ENCODE data around the gene SH3PXD2A. TPM values are rescaled to one million over a fixed set of nuclear protein-coding genes. Genes with fewer than 3 reads are reported as not detected.

The SH3PXD2A gene
- total RNA-seq, 2 experiments from 2014 or later = 14.8 to 16.0 TPM

- peak; percentile 8 for ATAC-seq (ENCODE audit: low read depth)
Observed at GRCh38 chr10:103660364-103661197, 194.8 kb downstream of the SH3PXD2A start.

DNA sequence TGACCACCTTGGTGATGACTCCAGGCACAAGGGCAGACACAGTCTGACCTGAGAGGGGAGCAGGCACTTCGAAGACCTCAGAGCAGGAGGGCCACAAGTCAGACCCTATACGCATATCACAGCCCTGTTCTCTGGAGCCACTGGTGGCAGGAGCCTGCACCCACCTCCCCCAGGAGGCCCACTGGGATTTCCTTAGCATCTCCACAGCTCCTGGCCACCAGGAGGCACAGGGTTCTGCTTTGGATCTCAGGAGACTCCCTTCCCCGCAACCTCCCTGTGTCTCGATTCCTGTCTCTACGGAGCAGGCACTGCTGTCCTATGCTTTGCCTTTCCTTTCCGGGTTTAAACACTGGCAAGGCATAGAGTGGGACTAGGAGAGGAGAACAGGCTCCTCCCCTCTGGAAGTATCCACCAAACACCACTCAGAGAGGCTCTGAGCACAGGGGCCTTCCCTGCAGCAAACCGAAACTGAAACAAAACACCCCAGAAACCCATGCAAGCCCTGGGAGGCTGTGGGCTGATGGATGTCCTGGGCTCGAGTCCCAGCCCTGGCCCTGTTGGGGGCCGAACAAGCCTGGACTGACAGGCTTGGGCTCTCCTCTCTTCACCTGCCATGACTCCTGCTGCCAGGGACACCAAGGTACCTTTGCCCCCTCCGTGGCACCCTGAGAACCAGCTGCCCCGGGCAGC lies 195.6 kb downstream of the SH3PXD2A start:
- H3K27ac Mint-ChIP-seq = peak overlapping the region; percentile 93
- peak overlapping the region; percentile 91 for H3K4me3 Mint-ChIP-seq
- peaks cover 2% of the 10 kb centered on the region for H3K9me3 Mint-ChIP-seq
- no peaks in the 10 kb centered on the region for H3K27me3 Mint-ChIP-seq
- peaks cover 24% of the 10 kb centered on the region for H3K36me3 Mint-ChIP-seq
- peaks cover 10% of the 10 kb centered on the region for H3K4me1 Mint-ChIP-seq
- DNase-seq = peak; percentile 64
- peak; percentile 88 for ATAC-seq (ENCODE audit: low read depth)
- POLR2A ChIA-PET = interaction anchor here (2.0 to 2.1 kb wide), 2 partner anchors 19 to 76 kb away, joined by 7 to 13 read pairs; no protein-coding TSS in a partner anchor

More at GRCh38 chr10:103660364-103661197, 194.8 kb downstream of the SH3PXD2A start:
- peak; percentile 52 for DNase-seq
- H3K4me1 Mint-ChIP-seq = peaks cover 12% of the 10 kb centered on the region
- H3K9me3 Mint-ChIP-seq = peaks cover 2% of the 10 kb centered on the region
- H3K4me3 Mint-ChIP-seq = peak overlapping the region; percentile 91
- peak overlapping the region; percentile 93 for H3K27ac Mint-ChIP-seq
- POLR2A ChIA-PET = interaction anchor here (0.7 to 2.1 kb wide), 8 partner anchors 8 to 261 kb away, joined by 3 to 13 read pairs (median 4); no protein-coding TSS in a partner anchor
- no peaks in the 10 kb centered on the region for H3K27me3 Mint-ChIP-seq
- H3K36me3 Mint-ChIP-seq = peaks cover 26% of the 10 kb centered on the region

DNA sequence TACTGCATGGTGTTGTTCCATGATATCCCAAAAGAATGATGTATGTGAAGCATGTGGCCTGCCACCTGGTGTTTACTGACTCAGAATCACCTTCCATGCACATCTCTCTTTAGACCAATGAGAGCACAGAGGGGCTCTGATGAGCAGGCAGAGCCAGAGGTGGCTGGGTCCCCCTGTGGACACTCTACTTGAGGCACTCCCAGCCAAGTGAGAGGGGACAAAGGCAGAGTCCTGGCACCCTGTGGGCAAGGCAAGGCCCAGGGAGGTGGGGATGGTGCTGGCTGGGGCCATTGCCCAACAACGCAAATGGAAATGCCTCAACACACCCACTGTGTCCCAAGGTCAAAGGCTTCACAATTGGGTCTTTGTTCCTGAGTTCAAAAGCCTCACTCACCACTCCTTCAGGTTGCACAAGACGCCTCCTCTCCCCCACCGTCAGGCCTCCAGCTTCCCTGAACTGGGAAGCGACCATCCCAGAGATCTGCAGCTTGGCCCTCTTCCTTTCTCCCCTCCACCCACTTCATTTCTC lies 197.3 kb downstream of the SH3PXD2A start:
- Mint-ChIP-seq H3K4me1 (peaks cover 9% of the 10 kb centered on the region), H3K27me3 (no peaks in the 10 kb centered on the region), H3K27ac (peak overlapping the region; percentile 20), H3K4me3 (no peak overlapping the region), H3K9me3 (peaks cover 2% of the 10 kb centered on the region), H3K36me3 (peaks cover 23% of the 10 kb centered on the region)
- DNase-seq (no peak), ATAC-seq (ENCODE audit: low read depth) (no peak)
- POLR2A ChIA-PET = no interaction called here

GRCh38 chr10:103657061-103657591 lies 198.2 kb downstream of the SH3PXD2A start:
- H3K9me3 Mint-ChIP-seq = peaks cover 2% of the 10 kb centered on the region
- no peak overlapping the region for H3K27ac Mint-ChIP-seq
- peaks cover 13% of the 10 kb centered on the region for H3K4me1 Mint-ChIP-seq
- no peak for ATAC-seq (ENCODE audit: low read depth)
- H3K36me3 Mint-ChIP-seq = peaks cover 23% of the 10 kb centered on the region
- no peaks in the 10 kb centered on the region for H3K27me3 Mint-ChIP-seq
- DNase-seq = no peak
- POLR2A ChIA-PET = no interaction called here
- H3K4me3 Mint-ChIP-seq = no peak overlapping the region

GRCh38 chr10:103654925-103655324 lies 200.5 kb downstream of the SH3PXD2A start:
- H3K9me3 Mint-ChIP-seq = peaks cover 2% of the 10 kb centered on the region
- H3K27me3 Mint-ChIP-seq = no peaks in the 10 kb centered on the region
- no peak overlapping the region for H3K27ac Mint-ChIP-seq

DNA sequence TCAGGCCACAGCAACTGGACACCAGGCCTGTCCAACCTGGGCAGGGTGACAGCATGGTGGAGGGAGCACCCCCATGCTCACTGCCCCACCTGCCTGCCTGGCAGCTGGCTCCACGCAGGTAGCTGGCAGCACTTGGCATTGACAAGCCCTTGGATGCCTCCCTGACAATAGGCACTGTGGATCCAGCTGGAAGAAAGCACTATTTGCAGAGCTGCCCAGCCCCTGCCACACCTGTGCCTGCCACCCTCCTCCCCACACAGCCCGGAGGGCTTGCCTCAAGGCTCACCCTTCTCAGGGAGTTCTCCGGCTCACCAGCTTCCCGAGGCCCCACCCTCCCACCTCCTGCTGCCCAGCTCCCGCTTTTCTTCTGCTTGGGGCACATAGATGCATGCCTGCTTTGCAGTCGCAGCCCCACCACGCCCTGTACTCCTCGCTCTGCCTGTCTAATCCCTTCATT lies 201.8 kb downstream of the SH3PXD2A start:
- no peak for ATAC-seq (ENCODE audit: low read depth)
- peaks cover 2% of the 10 kb centered on the region for H3K9me3 Mint-ChIP-seq

More at GRCh38 chr10:103654925-103655324, 200.5 kb downstream of the SH3PXD2A start:
- H3K4me3 Mint-ChIP-seq = no peak overlapping the region
- H3K36me3 Mint-ChIP-seq = peaks cover 23% of the 10 kb centered on the region
- ATAC-seq (ENCODE audit: low read depth) (no peak), DNase-seq (no peak)
- H3K4me1 Mint-ChIP-seq = peaks cover 15% of the 10 kb centered on the region
- POLR2A ChIA-PET = no interaction called here

DNA sequence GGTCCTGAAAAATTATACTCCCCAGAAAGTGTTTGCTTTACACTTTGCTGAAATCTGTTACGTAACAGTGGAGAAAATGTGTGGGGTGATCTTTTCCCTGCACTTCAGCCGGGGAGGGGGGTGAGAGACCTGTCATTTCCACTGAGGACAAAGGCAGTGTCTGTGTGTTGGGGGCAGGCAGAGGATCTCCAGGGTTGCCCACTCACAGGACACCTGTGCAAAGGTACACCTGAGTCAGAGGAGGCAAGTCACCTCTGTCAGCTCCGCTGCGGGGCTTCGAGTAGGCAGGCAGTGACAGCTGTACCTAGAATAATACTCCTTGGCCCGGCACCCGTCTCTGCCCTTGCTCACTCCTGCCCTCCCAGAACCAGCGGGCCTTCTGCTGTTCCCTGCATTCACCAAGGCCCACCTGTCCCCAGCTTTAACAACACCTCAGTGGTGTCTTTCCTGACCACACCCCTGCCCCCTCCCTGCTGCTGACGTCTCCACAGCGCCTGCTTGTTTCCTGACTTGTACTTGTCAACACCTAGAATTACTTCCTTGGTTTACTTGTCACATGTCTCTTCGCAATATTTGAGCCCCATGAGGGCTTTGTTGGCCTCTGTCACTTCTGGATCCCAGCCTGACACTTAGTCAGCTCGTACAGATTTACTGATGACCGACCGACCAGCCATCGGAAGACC lies 202.6 kb downstream of the SH3PXD2A start:
- DNase-seq = no peak
- Mint-ChIP-seq H3K27ac (no peak overlapping the region), H3K27me3 (no peaks in the 10 kb centered on the region), H3K4me1 (peaks cover 6% of the 10 kb centered on the region), H3K4me3 (no peak overlapping the region), H3K36me3 (peaks cover 13% of the 10 kb centered on the region), H3K9me3 (no peaks in the 10 kb centered on the region)
- POLR2A ChIA-PET = interaction anchor here (1.0 kb wide), 1 partner anchor 8 kb away, joined by 3 read pairs; no protein-coding TSS in a partner anchor
- no peak for ATAC-seq (ENCODE audit: low read depth)

More for the DNA sequence above, 201.8 kb downstream of the SH3PXD2A start:
- Mint-ChIP-seq H3K27me3 (no peaks in the 10 kb centered on the region), H3K27ac (no peak overlapping the region), H3K4me3 (no peak overlapping the region), H3K36me3 (peaks cover 21% of the 10 kb centered on the region), H3K4me1 (peaks cover 6% of the 10 kb centered on the region)
- no peak for DNase-seq
- POLR2A ChIA-PET = no interaction called here

DNA sequence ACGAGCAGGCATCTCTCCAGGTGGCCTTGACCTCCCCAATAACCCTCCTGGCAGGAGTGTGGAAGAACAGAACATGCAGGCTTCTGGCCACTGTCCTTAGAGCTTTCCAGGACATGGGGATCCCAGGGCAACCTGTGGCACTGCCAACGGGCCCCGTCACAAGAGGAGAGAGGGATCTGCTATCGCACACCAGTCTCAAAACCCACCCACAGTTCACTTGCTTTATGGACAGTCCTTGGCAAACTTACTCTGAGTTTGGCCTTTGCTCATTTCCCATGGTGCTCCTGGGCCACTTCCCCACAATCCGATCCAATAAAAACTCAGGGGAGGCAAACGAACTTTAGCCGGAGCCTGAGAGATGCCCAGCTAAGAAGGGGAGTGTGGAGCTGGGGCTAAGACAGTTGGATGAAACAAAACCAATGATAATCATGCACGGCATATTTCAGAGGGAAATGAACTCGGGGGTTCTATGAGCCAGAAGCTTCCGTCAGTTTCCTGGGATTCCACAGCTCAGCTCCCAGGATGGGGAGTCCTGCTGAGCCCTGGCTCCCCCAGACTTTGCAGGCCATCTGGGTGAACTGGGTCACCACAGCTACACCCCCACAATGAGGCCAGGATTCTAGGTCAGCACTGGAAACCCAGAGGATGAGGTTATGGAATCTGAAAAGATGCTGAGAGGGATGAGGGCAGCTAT lies 203.4 kb downstream of the SH3PXD2A start:
- Mint-ChIP-seq H3K9me3 (no peaks in the 10 kb centered on the region), H3K36me3 (peaks cover 7% of the 10 kb centered on the region), H3K4me3 (no peak overlapping the region), H3K27ac (no peak overlapping the region), H3K27me3 (no peaks in the 10 kb centered on the region), H3K4me1 (peaks cover 6% of the 10 kb centered on the region)
- ATAC-seq (ENCODE audit: low read depth) (no peak), DNase-seq (no peak)
- POLR2A ChIA-PET = interaction anchor here (1.0 kb wide), 1 partner anchor 9 kb away, joined by 3 read pairs; no protein-coding TSS in a partner anchor

GRCh38 chr10:103651333-103651732 lies 204.0 kb downstream of the SH3PXD2A start:
- H3K4me3 Mint-ChIP-seq = no peak overlapping the region
- no peaks in the 10 kb centered on the region for H3K27me3 Mint-ChIP-seq
- DNase-seq (no peak), ATAC-seq (ENCODE audit: low read depth) (no peak)
- peaks cover 6% of the 10 kb centered on the region for H3K4me1 Mint-ChIP-seq
- no peaks in the 10 kb centered on the region for H3K9me3 Mint-ChIP-seq
- H3K36me3 Mint-ChIP-seq = peaks cover 4% of the 10 kb centered on the region
- no peak overlapping the region for H3K27ac Mint-ChIP-seq
- POLR2A ChIA-PET = no interaction called here

GRCh38 chr10:103649654-103650423 lies 205.5 kb downstream of the SH3PXD2A start:
- no peak for DNase-seq
- H3K4me1 Mint-ChIP-seq = peaks cover 6% of the 10 kb centered on the region
- H3K27me3 Mint-ChIP-seq = no peaks in the 10 kb centered on the region
- H3K9me3 Mint-ChIP-seq = no peaks in the 10 kb centered on the region
- POLR2A ChIA-PET = no interaction called here
- H3K36me3 Mint-ChIP-seq = peaks cover 4% of the 10 kb centered on the region
- no peak for ATAC-seq (ENCODE audit: low read depth)
- no peak overlapping the region for H3K27ac Mint-ChIP-seq
- H3K4me3 Mint-ChIP-seq = no peak overlapping the region

DNA sequence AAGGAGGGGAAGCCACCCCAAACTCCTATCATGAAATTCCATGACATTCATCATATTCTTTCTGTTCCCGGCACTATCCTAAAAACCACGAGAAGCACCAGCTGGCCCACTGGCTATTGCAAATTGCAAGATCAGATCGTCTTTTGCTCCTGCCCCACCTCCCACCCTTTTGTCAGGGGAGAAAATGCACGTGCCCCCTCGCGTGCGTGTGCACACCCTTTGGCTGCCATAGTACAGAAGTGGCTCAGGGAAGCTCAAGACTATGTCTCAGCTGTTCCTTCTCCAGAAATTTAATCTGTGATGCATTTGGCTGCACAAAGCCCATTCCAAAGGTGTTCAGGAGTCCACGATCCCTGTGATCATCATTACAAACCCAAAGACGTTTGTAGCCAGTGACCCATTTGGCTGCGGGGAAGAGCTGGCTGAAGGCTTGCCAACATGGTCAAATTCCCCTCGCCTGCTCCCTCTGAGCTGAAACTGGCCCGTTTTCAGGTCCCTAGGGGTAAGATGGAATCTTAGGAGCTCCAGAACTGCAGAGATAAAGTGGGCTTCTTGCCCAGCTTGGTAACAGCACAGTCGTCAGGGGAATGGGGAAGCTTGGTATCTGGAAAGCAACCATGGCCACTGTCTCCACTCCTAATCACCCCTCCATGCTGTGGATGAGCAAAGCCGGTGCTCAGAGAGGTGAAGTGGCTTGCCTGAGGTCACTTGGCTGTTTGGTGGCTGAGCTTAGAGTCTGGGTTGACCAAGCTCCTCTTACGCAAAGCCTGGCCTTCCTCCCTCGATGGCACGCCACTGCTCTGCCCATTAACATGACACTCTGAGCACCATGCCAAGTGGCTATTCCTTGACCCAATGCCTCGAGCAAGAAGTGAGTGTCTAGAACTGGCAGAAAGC lies 206.5 kb downstream of the SH3PXD2A start:
- peaks cover 4% of the 10 kb centered on the region for H3K36me3 Mint-ChIP-seq
- no peak for ATAC-seq (ENCODE audit: low read depth)
- H3K27ac Mint-ChIP-seq = no peak overlapping the region
- no peak overlapping the region for H3K4me3 Mint-ChIP-seq
- no peaks in the 10 kb centered on the region for H3K27me3 Mint-ChIP-seq
- H3K4me1 Mint-ChIP-seq = peaks cover 6% of the 10 kb centered on the region
- no peaks in the 10 kb centered on the region for H3K9me3 Mint-ChIP-seq
- no peak for DNase-seq
- POLR2A ChIA-PET = no interaction called here

Measured in activated naive CD8-positive, alpha-beta T cell treated with anti-CD3 and anti-CD28 coated beads, Interleukin-2, amount 10 ng/mL, durations not matched to agents 7 days and 5 days (primary cell).